ENCODE data around the gene C1QTNF1.

- no peak for TF ChIP-seq CTCF (IDR thresholded peaks at IDR 0.05)
- TF ChIP-seq POLR2AphosphoS5 (IDR thresholded peaks at IDR 0.05): peak in 1 of 3 donors; percentile 26
- no peak for TF ChIP-seq POLR2A (IDR thresholded peaks at IDR 0.05)
- no peak for TF ChIP-seq EP300 (IDR thresholded peaks at IDR 0.05)
Measured at GRCh38 chr17:79024901-79025737, 1.1 kb downstream of the C1QTNF1 start.

Data from suprapubic skin (tissue), 4 donors.